ENCODE data around the gene PKP2.
"Not testable (repeated sequence)": the region's sequence is repeated elsewhere in the genome, so short reads cannot be mapped to it uniquely, and the experiment has no call there.

The PKP2 gene

DNA sequence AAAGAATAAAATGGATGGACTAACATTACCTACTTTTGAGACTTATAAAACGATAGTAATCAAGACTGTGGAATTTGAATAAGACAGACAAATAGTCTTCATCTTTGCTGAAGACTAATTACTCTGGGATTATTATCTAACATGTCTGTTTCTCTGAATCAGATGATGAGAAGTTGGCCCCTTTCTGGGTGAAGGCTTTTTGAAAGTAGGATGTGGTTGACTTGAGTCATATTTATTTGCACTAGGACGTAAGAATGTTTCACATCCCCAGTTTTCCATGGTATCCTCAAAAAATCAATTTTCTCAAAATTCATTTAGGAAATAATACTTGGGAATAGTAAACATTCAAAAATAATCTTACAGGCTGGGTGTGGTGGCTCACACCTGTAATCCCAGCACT lies 31.8 kb downstream of the PKP2 start:
- no peaks in the 10 kb centered on the region for H3K4me1 ChIP-seq (ENCODE audit: control insufficient read depth, low read length)
- H3K9me3 ChIP-seq (ENCODE audit: control insufficient read depth, insufficient read depth, low read length): no peaks in the 10 kb centered on the region
- H3K27ac ChIP-seq (ENCODE audit: low read depth, low read length): no peak overlapping the region
- no peaks in the 10 kb centered on the region for H3K27me3 ChIP-seq (ENCODE audit: control insufficient read depth, low read length)
- TF ChIP-seq EZH2phosphoT487 (IDR thresholded peaks at IDR 0.05; ENCODE audit: borderline replicate concordance, low read length): no peak
- TF ChIP-seq, protein P1, sequence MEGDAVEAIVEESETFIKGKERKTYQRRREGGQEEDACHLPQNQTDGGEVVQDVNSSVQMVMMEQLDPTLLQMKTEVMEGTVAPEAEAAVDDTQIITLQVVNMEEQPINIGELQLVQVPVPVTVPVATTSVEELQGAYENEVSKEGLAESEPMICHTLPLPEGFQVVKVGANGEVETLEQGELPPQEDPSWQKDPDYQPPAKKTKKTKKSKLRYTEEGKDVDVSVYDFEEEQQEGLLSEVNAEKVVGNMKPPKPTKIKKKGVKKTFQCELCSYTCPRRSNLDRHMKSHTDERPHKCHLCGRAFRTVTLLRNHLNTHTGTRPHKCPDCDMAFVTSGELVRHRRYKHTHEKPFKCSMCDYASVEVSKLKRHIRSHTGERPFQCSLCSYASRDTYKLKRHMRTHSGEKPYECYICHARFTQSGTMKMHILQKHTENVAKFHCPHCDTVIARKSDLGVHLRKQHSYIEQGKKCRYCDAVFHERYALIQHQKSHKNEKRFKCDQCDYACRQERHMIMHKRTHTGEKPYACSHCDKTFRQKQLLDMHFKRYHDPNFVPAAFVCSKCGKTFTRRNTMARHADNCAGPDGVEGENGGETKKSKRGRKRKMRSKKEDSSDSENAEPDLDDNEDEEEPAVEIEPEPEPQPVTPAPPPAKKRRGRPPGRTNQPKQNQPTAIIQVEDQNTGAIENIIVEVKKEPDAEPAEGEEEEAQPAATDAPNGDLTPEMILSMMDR (IDR thresholded peaks at IDR 0.05; ENCODE audit: low read depth, low read length, poor library complexity, severe bottlenecking): no peak
- H3K36me3 ChIP-seq (ENCODE audit: control insufficient read depth, low read length): no peaks in the 10 kb centered on the region
- no peaks in the 10 kb centered on the region for H3K79me2 ChIP-seq (ENCODE audit: control insufficient read depth, low read length)
- no peak overlapping the region for H3K4me3 ChIP-seq (ENCODE audit: low read length)
- no peaks in the 10 kb centered on the region for H4K20me1 ChIP-seq (ENCODE audit: control insufficient read depth, insufficient read depth, low read depth, low read length)
- no peaks in the 10 kb centered on the region for H3K9me2 ChIP-seq (replicated peaks; ENCODE audit: control insufficient read depth, low read length)
- no peaks in the 10 kb centered on the region for H3F3A ChIP-seq (ENCODE audit: control insufficient read depth, insufficient read depth)
- no peak overlapping the region for H3K4me2 ChIP-seq (ENCODE audit: low read length)

DNA sequence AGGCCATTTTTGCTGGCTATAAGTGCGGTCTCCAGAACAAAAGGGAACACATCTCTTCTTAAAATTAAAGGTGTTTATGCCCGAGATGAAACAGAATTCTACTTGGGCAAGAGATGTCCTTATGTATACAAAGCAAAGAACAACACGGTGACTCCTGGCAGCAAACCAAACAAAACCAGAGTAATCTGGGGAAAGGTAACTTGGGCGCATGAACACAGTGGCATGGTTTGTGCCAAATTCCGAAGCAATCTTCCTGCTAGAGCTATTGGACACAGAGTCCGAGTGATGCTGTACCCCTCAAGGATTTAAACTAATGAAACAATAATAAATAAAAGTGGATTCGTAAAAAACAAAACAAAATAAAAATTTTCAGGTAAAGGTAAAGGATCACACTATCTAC lies 33.4 kb downstream of the PKP2 start:
- no peaks in the 10 kb centered on the region for H3K27me3 ChIP-seq (ENCODE audit: control insufficient read depth, low read length)
- no peaks in the 10 kb centered on the region for H4K20me1 ChIP-seq (ENCODE audit: control insufficient read depth, insufficient read depth, low read depth, low read length)
- no peak for TF ChIP-seq EZH2phosphoT487 (IDR thresholded peaks at IDR 0.05; ENCODE audit: borderline replicate concordance, low read length)
- TF ChIP-seq, protein P1 (IDR thresholded peaks at IDR 0.05; ENCODE audit: low read depth, low read length, poor library complexity, severe bottlenecking): no peak
- no peak overlapping the region for H3K27ac ChIP-seq (ENCODE audit: low read depth, low read length)
- no peaks in the 10 kb centered on the region for H3K9me3 ChIP-seq (ENCODE audit: control insufficient read depth, insufficient read depth, low read length)
- no peaks in the 10 kb centered on the region for H3K9me2 ChIP-seq (replicated peaks; ENCODE audit: control insufficient read depth, low read length)
- H3K4me3 ChIP-seq (ENCODE audit: low read length): no peak overlapping the region
- H3K79me2 ChIP-seq (ENCODE audit: control insufficient read depth, low read length): no peaks in the 10 kb centered on the region
- H3F3A ChIP-seq (ENCODE audit: control insufficient read depth, insufficient read depth): no peaks in the 10 kb centered on the region
- no peaks in the 10 kb centered on the region for H3K4me1 ChIP-seq (ENCODE audit: control insufficient read depth, low read length)
- no peak overlapping the region for H3K4me2 ChIP-seq (ENCODE audit: low read length)
- H3K36me3 ChIP-seq (ENCODE audit: control insufficient read depth, low read length): no peaks in the 10 kb centered on the region

DNA sequence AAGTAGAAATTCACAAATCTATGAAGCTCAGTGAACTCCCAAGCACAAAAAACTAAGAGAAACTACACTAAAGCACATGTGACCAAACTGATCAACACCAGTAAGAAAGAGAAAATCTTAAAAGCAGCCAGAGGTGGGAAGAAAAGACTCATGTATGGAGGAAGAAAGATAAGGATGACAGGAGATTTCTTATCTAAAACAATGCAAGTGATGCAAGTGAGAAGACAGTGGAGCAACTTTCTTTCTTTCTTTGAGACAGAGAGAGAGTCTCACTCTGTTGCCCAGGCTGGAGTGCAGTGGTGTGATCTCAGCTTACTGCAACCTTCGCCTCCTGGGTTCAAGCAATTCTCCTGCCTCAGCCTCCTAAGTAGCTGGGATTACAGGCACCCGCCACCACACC lies 34.9 kb downstream of the PKP2 start:
- H3K36me3 ChIP-seq (ENCODE audit: control insufficient read depth, low read length); H4K20me1 ChIP-seq (ENCODE audit: control insufficient read depth, insufficient read depth, low read depth, low read length); H3K27me3 ChIP-seq (ENCODE audit: control insufficient read depth, low read length); H3K9me3 ChIP-seq (ENCODE audit: control insufficient read depth, insufficient read depth, low read length); H3K4me2 ChIP-seq (ENCODE audit: low read length); H3K4me1 ChIP-seq (ENCODE audit: control insufficient read depth, low read length); H3K4me3 ChIP-seq (ENCODE audit: low read length); H3F3A ChIP-seq (ENCODE audit: control insufficient read depth, insufficient read depth); H3K27ac ChIP-seq (ENCODE audit: low read depth, low read length); H3K9me2 ChIP-seq (replicated peaks; ENCODE audit: control insufficient read depth, low read length); H3K79me2 ChIP-seq (ENCODE audit: control insufficient read depth, low read length): not testable (repeated sequence)

DNA sequence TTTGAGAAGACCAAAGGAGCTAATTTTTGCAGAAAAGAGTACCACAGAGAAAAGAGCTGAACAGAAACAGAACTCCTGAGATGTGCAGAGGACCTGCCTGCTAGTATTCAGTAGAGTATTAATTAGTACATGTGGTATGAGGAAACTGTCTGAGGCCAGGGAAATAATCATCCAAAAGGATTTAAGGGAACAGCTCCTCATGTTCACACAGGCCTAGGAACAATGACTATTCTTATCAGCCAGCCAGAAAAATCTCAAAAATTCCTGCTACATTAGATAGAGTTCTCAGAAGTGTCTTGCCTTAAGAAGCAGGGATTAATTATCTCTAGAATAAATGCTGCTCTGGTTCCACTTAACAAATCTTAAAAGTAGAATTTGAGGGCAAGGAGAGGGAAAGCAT lies 36.4 kb downstream of the PKP2 start:
- Histone ChIP-seq H3K36me3 (ENCODE audit: control insufficient read depth, low read length) (no peaks in the 10 kb centered on the region), H3K27me3 (ENCODE audit: control insufficient read depth, low read length) (no peaks in the 10 kb centered on the region), H3K4me3 (ENCODE audit: low read length) (no peak overlapping the region), H3K4me1 (ENCODE audit: control insufficient read depth, low read length) (no peaks in the 10 kb centered on the region), H3K27ac (ENCODE audit: low read depth, low read length) (no peak overlapping the region), H4K20me1 (ENCODE audit: control insufficient read depth, insufficient read depth, low read depth, low read length) (no peaks in the 10 kb centered on the region), H3K9me3 (ENCODE audit: control insufficient read depth, insufficient read depth, low read length) (no peaks in the 10 kb centered on the region), H3K79me2 (ENCODE audit: control insufficient read depth, low read length) (no peaks in the 10 kb centered on the region), H3K4me2 (ENCODE audit: low read length) (no peak overlapping the region), H3F3A (ENCODE audit: control insufficient read depth, insufficient read depth) (no peaks in the 10 kb centered on the region), H3K9me2 (replicated peaks; ENCODE audit: control insufficient read depth, low read length) (no peaks in the 10 kb centered on the region)
- no peak for TF ChIP-seq EZH2phosphoT487 (IDR thresholded peaks at IDR 0.05; ENCODE audit: borderline replicate concordance, low read length)
- TF ChIP-seq, protein P1 (IDR thresholded peaks at IDR 0.05; ENCODE audit: low read depth, low read length, poor library complexity, severe bottlenecking): no peak
